ENCODE data around the gene C2CD4D.
"Not testable (repeated sequence)": the region's sequence is repeated elsewhere in the genome, so short reads cannot be mapped to it uniquely, and the experiment has no call there.

C2CD4D gene

GRCh38 chr1:151839457-151840403 is at the start of gene C2CD4D:
Gene C2CD4D, minus strand, starts transcription at chr1:151839820. Its CDS starts 831 bp downstream, at chr1:151838989.
- peak; percentile 75 for DNase-seq

GRCh38 chr1:151888972-151889570 is 49.5 kb upstream of the C2CD4D start:
- no peak for DNase-seq

GRCh38 chr1:151887028-151887427 is 47.4 kb upstream of the C2CD4D start:
- no peak for DNase-seq

DNA sequence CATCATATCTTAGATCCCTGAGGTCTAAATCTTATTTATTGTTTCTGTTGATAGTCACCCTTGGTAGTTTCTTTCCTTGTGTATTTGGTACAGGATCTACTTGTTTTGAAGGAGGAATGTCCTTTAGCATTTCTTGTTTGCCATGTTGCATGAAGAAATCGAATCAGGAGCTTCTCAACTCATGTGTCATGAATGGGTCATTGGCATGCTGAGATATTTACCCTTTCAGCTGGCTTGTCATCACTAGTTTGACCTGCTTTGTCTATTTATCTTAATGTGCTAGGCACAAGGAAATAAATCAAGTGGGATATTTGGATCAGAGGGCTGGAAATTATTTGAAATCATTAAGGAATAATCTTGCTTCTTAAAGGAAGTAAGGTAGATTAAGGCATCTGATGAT is 45.9 kb upstream of the C2CD4D start:
- no peak for DNase-seq

- DNase-seq = not testable (repeated sequence)
These were observed 45.3 kb upstream of the C2CD4D start for GRCh38 chr1:151884879-151885278.

DNA sequence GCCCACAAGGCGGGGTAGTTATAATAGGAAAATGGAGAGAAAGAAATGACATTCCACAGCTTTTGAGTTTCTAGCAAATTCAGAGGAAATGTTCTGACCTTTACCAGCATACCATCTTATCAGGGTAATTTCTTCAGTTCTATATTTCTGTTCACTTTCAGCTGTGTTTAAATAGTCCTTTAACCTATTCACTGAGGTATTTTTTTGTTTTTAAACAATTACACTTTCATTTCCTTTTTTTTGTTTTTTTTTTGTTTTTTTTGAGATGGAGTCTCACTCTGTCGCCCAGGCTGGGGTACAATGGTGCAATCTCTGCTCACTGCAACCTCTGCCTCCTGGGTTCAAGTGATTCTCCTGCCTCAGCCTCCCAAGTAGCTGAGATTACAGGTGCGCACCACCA is 44.8 kb upstream of the C2CD4D start:
- DNase-seq = not testable (repeated sequence)

DNA sequence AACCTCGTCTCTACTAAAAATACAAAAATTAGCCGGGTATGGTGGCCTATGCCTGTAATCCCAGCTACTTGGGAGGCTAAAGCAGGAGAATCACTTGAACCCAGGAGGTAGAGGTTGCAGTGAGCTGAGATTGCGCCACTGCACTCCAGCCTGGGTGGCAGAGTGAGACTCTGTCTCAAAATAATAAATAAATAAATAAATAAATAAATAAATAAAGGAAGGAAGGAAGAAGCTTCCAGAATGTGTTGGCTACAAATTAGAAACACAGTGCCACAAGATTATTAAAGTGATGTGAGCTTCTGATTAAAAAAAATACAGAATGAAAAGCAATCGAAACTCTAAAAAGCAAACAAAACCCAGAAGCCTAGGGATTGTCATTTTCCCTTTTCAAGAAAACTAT is 44.3 kb upstream of the C2CD4D start:
- DNase-seq = not testable (repeated sequence)

- DNase-seq = not testable (repeated sequence)
These were observed 43.3 kb upstream of the C2CD4D start for GRCh38 chr1:151882918-151883317.

DNA sequence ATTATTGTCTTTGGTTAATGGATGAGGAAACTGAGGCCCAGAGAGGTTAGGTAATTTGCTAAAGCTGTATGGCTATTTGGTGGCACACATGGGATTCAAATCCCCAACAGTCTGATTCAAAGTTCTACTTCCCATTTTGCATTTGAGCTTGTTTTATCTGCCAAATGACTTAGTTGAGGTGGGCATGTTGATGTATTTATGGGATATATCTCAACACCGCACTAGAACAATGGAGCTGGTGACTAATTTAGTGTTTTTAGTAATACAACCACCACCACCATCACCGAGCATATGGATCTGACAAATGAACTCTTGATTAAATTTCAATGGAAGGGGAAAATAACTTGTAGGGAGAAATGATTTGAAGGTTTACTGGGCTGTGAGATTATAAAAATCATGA is 42.8 kb upstream of the C2CD4D start:
- no peak for DNase-seq

DNA sequence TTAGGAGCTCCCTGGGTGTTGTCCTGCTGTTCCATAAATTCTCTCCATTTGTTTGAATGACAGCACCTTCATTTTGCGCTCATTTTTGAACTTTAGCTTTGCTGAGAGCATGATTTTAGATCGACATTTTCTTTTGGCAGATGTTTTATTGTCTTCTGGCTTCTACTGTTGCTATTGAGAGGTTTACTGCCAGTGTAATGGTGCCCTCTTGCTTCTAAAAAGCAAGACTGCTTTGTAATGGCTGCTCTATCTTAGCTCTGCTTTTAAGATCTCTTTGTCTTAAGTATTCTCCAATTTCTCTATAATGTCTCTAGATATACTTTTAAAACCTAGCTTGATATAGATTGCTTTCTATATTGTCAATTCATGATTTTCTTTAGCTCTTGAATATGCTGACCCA is 41.9 kb upstream of the C2CD4D start:
- DNase-seq = no peak

DNA sequence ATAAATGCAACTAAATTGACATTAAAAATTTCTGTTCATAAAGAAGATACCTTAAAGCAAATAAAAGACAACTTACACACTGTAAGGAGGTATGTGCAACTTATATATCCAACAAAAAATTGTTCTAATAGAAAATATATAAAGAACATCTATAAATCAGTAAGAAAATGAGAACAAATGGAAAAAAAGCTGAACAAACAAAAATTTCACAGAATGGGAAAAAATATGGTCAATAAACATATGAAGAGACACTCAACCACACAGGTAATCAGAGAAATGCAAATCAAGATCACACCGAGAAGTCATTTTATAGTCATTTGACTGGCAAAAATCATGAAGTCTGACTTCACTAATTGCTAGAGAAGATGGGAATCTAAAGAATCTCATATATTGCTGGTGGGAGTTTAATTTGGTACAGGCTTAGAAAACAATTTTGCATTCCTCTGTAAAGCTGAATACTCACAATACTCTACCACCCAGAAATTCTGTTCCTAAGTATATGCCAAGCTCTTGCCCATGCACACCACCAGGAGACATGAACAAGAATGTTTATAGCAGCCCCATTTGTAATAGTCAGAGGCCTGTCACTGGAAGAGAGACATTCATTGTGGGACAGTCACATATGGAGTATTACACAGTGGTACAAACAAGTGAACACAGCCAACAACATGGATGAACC is 35.9 kb upstream of the C2CD4D start:
- DNase-seq = no peak

- not testable (repeated sequence) for DNase-seq
These were observed 33.2 kb upstream of the C2CD4D start for GRCh38 chr1:151872776-151873175.

DNA sequence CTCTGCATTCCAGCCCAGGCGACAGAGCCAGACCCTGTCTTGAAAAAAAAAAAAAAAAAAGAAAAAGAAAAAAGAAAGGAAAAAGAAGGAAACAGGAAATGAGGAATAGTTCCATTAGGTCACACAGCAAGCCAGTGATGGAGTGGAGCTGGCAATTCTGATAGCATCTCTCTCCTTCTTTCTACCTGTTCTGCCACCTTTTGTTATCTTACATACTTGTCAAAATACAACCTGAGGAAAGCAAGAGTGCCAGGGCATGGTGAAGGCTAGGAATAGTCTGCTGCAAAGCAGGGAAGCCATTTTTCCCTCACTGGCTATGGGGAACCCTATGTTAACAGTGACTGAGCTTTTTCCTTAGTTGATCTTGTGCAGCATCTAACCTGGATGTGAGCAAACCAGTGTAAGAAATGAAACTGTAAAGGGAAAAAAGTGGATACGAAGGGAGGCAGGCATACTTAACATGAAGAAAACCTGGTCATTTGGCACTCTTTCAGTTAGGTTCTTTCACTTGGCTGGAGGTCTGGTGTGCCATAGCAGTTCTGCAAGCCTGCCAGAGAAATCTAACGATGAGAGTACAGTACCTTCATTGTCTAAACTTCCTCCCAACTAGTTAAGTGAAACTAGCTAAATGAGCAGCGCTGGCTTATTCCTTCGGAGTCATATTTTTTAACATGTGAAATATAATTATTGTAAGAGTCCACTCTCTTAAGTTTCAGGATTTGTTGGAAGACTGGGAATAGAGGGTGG is 31.8 kb upstream of the C2CD4D start:
- no peak for DNase-seq

GRCh38 chr1:151868486-151868885 is 28.9 kb upstream of the C2CD4D start:
- no peak for DNase-seq

- no peak for DNase-seq
These were observed 28.3 kb upstream of the C2CD4D start for GRCh38 chr1:151867765-151868411.

- no peak for DNase-seq
These were observed 27.7 kb upstream of the C2CD4D start for GRCh38 chr1:151867321-151867720.

- no peak for DNase-seq
These were observed 24.8 kb upstream of the C2CD4D start for GRCh38 chr1:151864411-151864810.

DNA sequence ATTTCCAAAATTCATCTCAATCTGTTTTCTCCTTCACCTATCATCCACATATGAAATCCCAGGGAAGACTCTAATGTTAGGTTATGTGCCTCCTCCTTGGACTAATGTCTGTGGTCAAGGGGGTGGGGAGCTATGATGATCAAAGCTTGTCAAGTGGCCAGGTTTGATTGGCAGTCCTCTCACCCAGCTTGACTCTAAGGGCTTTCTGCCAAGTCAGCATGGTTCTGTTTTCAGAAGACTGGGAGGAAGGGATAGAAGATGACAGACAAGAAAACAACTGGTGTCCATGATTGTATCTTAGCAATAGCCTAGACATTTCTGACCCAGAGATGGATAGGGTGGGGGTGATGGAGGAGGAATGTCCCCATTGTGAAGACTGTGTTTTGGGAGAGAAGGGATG is 23.0 kb upstream of the C2CD4D start:
- DNase-seq = no peak

- no peak for DNase-seq
These were observed 21.0 kb upstream of the C2CD4D start for GRCh38 chr1:151860504-151861187.

- DNase-seq = no peak
These were observed 20.3 kb upstream of the C2CD4D start for GRCh38 chr1:151859891-151860293.

GRCh38 chr1:151858886-151859665 is 19.5 kb upstream of the C2CD4D start:
- DNase-seq = no peak

Data from DMS79 (cell line).